ENCODE results near the gene GLTP. TPM values are rescaled to one million over a fixed set of nuclear protein-coding genes. Genes with fewer than 3 reads are reported as not detected.
A peak's percentile ranks its signal among the peaks of the same experiment; 100 is the strongest.

The GLTP gene
- total and polyA plus RNA-seq, 2 of the 4 experiments (the other 2 are of a cell fraction), result 34.4 to 58.4 TPM

DNA sequence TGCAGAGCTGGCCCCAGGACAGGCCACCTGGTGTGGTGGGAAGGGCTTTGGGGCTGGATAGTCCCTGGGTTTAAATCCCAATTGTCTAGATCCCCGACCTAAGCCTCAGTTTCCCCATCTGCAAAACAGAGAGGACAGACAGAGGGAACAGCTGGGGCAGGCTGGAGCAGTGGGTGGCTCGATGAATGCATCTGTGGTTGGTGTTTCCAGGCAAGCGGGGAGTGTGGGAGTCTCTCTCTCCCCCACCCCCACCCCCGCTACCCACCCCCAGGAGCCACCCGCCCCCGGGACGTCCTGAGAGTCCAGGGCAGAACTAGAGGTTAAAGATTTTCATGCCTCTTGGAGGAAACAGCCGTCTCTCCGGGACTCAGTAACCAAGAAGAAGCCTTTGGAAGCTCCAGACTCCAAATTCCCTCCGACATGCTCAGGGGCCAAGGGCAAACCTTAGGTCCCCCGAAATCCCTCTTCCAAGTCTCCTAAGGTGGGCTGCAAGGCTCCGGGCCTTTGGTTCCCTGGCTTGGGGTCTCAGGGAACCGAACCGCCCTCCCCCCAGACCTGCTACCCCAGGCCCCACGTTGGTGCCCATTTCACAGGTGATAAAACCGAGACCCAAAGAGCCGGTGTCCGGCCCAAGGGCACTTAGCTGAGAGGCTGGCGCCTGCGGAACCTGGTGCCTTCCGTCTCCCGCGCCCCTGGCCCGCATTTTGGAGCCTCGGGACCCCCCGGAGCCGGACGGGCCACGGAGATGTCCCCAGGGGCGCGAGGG is 47.6 kb downstream of the GLTP start:
- Histone ChIP-seq H4K8ac (ENCODE audit: low read depth in 2 of 2, low read length in 2 of 2) (peak overlapping the region in 1 of 2 experiments; percentile 43; a peak in 1 of 4 replicates), H3K27ac (ENCODE audit: insufficient read depth, low read length) (no peak overlapping the region; the same call in 1 of the 2 replicates), H3K9ac (ENCODE audit: low read depth, low read length) (peak overlapping the region; percentile 52; the same call in 1 of the 2 replicates), H3K79me1 (ENCODE audit: low read depth in 1 of 2, low read length in 2 of 2) (0 out of 4 replicates have a peak, but pooled peaks cover 0 to 3% of the 10 kb centered on the region in 2 experiments), H3K4me2 (ENCODE audit: low read depth, low read length) (peak overlapping the region; percentile 64), H2BK20ac (ENCODE audit: low read depth, low read length) (no peak overlapping the region), H3K14ac (replicated peaks; ENCODE audit: low read depth, low read length) (no peak overlapping the region), H3K4me1 (ENCODE audit: control insufficient read depth, insufficient read depth, low read length) (peaks cover 2% of the 10 kb centered on the region; the same call in 1 of the 2 replicates), H4K5ac (ENCODE audit: low read depth, low read length) (no peak overlapping the region), H4K20me1 (ENCODE audit: insufficient read depth, low read length) (no peaks in the 10 kb centered on the region; the same call in 1 of the 2 replicates), H2BK5ac (ENCODE audit: low read depth, low read length, poor library complexity, severe bottlenecking) (no peak overlapping the region), H2BK120ac (ENCODE audit: low read depth, low read length) (no peak overlapping the region), H3K18ac (ENCODE audit: low read depth, low read length) (no peak overlapping the region), H3K36me3 (ENCODE audit: control insufficient read depth, insufficient read depth, low read length) (no peaks in the 10 kb centered on the region), H3K27me3 (ENCODE audit: control insufficient read depth, insufficient read depth, low read length) (no peaks in the 10 kb centered on the region), H2BK15ac (ENCODE audit: low read depth, low read length) (no peak overlapping the region), H3K4ac (ENCODE audit: low read depth, low read length) (peak overlapping the region; percentile 39; the same call in 1 of the 2 replicates), H3K4me3 (ENCODE audit: insufficient read depth, low read depth, low read length) (peak overlapping the region; percentile 52), H2AK9ac (replicated peaks; ENCODE audit: low read depth, low read length, poor library complexity) (peak overlapping the region; percentile 58), H3K9me1 (ENCODE audit: insufficient read depth, low read length) (no peaks in the 10 kb centered on the region), H4K91ac (ENCODE audit: insufficient read depth, low read depth, low read length) (no peak overlapping the region; the same call in 1 of the 2 replicates), H2AFZ (replicated peaks; ENCODE audit: low read length, poor library complexity) (peak overlapping the region; percentile 87), H2AK5ac (ENCODE audit: low read depth, low read length) (no peak overlapping the region), H3K9me3 (ENCODE audit: control insufficient read depth, insufficient read depth, low read length) (no peaks in the 10 kb centered on the region), H3K23ac (ENCODE audit: low read depth, low read length) (peak overlapping the region; percentile 61), H3K56ac (ENCODE audit: extremely low read depth, insufficient read depth, low read length) (no peak overlapping the region)
- ChIA-PET CTCF (interaction anchor here (1.9 kb wide), 1 partner anchor 12 kb away, joined by 11 read pairs; no protein-coding TSS in a partner anchor), POLR2A (ENCODE audit: unreplicated experiment) (no interaction called here)
- in situ Hi-C loops (cut with MboI; ENCODE audit: low sequenced_read_pairs) (no loop called here), dilution Hi-C loops (cut with HindIII; ENCODE audit: low sequenced_read_pairs, unreplicated experiment) (no loop called here), intact Hi-C loops (cut with micrococcal nuclease) (no loop called here)
- WGBS, 2 experiments (ENCODE audit: extremely low coverage in 2 of 2, insufficient read length in 1 of 2), result 16% methylated on average over 15 of the region's 31 CpGs; no CpG with 5 or more reads in 1 of the 2 experiments
- DNase-seq (no peak), ATAC-seq (ENCODE audit: low read depth) (peak; percentile 18)
- TF ChIP-seq, protein P1, sequence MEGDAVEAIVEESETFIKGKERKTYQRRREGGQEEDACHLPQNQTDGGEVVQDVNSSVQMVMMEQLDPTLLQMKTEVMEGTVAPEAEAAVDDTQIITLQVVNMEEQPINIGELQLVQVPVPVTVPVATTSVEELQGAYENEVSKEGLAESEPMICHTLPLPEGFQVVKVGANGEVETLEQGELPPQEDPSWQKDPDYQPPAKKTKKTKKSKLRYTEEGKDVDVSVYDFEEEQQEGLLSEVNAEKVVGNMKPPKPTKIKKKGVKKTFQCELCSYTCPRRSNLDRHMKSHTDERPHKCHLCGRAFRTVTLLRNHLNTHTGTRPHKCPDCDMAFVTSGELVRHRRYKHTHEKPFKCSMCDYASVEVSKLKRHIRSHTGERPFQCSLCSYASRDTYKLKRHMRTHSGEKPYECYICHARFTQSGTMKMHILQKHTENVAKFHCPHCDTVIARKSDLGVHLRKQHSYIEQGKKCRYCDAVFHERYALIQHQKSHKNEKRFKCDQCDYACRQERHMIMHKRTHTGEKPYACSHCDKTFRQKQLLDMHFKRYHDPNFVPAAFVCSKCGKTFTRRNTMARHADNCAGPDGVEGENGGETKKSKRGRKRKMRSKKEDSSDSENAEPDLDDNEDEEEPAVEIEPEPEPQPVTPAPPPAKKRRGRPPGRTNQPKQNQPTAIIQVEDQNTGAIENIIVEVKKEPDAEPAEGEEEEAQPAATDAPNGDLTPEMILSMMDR (conservative IDR thresholded peaks at IDR 0.05; ENCODE audit: low read depth, low read length), result no peak
- TF ChIP-seq MXI1 (IDR thresholded peaks at IDR 0.05; ENCODE audit: borderline replicate concordance, low read depth, low read length) (no peak), BHLHE40 (IDR thresholded peaks at IDR 0.05; ENCODE audit: low read depth, low read length) (no peak), MAZ (IDR thresholded peaks at IDR 0.05; ENCODE audit: borderline replicate concordance, low read depth, low read length) (no peak), MAFK (IDR thresholded peaks at IDR 0.05; ENCODE audit: low read depth, low read length) (no peak), RCOR1 (IDR thresholded peaks at IDR 0.05; ENCODE audit: insufficient replicate concordance, low read length) (no peak), NFE2L2 (IDR thresholded peaks at IDR 0.05; ENCODE audit: low read depth, low read length) (no peak)
- BruUV-seq (replicated peaks), result no TSS peak
